K562 (cell line): ENCODE measurements around the gene AP4S1. TPM values are rescaled to one million over a fixed set of nuclear protein-coding genes. Genes with fewer than 3 reads are reported as not detected.

Experiments
- BACH1 ChIP-seq: fragments of 200-800 bp; sonication (Bioruptor generic); IDR thresholded peaks from 2 replicates; pipeline ENCODE4 v1.6.1; 2016; ENCODE audit warnings: missing genetic modification characterization, missing compliant biosample characterization
- CCAR2 ChIP-seq: fragments of 200-400 bp; formaldehyde crosslinking; IDR thresholded peaks from 2 replicates; pipeline ENCODE4 v1.6.1; 2017; ENCODE audit warnings: mild to moderate bottlenecking, low read depth, low read length
- CREB1 ChIP-seq, 2 experiments: sonication (generic) in 1 of 2; formaldehyde crosslinking in 1 of 2; IDR thresholded peaks; 2 replicates each; pipeline versions ENCODE4 v1.6.1 to v1.8.0; 2012 to 2022; ENCODE audit warnings: inconsistent platforms in 1 of 2, mild to moderate bottlenecking in 1 of 2, missing genetic modification reagents in 1 of 2, moderate library complexity in 1 of 2
- CTCFL ChIP-seq: IDR thresholded peaks from 2 replicates; pipeline ENCODE4 v1.6.1; 2011; ENCODE audit warnings: borderline replicate concordance, low read depth, mild to moderate bottlenecking, moderate library complexity, low read length; ENCODE audit not compliant: insufficient read depth, poor library complexity, severe bottlenecking
- DACH1 ChIP-seq: fragments of 450-650 bp; IDR thresholded peaks from 2 replicates; pipeline ENCODE4 v1.6.1; 2018; ENCODE audit not compliant: partially characterized antibody
- EP400 ChIP-seq: fragments of 450-650 bp; IDR thresholded peaks from 2 replicates; pipeline ENCODE4 v1.6.1; 2017; ENCODE audit warnings: antibody characterized with exemption, mild to moderate bottlenecking, moderate library complexity
- ETV5 ChIP-seq: sonication (generic); formaldehyde crosslinking; IDR thresholded peaks from 2 replicates; pipeline ENCODE4 v1.4.0; 2020; ENCODE audit warnings: low read depth, mild to moderate bottlenecking, missing genetic modification reagents
- HDAC1 ChIP-seq, 2 experiments: fragments of 450-650 bp; IDR thresholded peaks; 2 replicates each; pipeline ENCODE4 v1.6.1; 2016 to 2017; ENCODE audit warnings: inconsistent platforms in 1 of 2, mild to moderate bottlenecking in 1 of 2, moderate library complexity in 1 of 2
- KLF6 ChIP-seq: fragments of 250-450 bp; sonication (Bioruptor Pico); IDR thresholded peaks from 2 replicates; pipeline ENCODE4 v1.4.0; 2020; ENCODE audit warnings: mild to moderate bottlenecking, moderate library complexity, borderline replicate concordance
- L3MBTL2 ChIP-seq: fragments of 450-650 bp; IDR thresholded peaks from 2 replicates; pipeline ENCODE4 v1.6.1; 2016; ENCODE audit warnings: mild to moderate bottlenecking, moderate library complexity
- MXD1 ChIP-seq: fragments of 250-450 bp; sonication (Bioruptor Pico); IDR thresholded peaks from 2 replicates; pipeline ENCODE4 v1.8.0; 2021; ENCODE audit warnings: borderline replicate concordance, mild to moderate bottlenecking, moderate library complexity; ENCODE audit not compliant: poor library complexity, severe bottlenecking
- NFIX ChIP-seq: fragments of 250-450 bp; sonication (Bioruptor Pico); IDR thresholded peaks from 2 replicates; pipeline ENCODE4 v1.4.0; 2020; ENCODE audit warnings: low read depth, mild to moderate bottlenecking, moderate library complexity
- NR2C1 ChIP-seq, 2 experiments: fragments of 450-650 bp; IDR thresholded peaks; 2 replicates each; pipeline ENCODE4 v1.6.1; 2017; ENCODE audit warnings: mild to moderate bottlenecking in 2 of 2, antibody characterized with exemption in 1 of 2, inconsistent platforms in 1 of 2, missing compliant biosample characterization in 1 of 2, missing genetic modification characterization in 1 of 2
- PHB2 ChIP-seq: fragments of 450-650 bp; IDR thresholded peaks from 2 replicates; pipeline ENCODE4 v1.6.1; 2017; ENCODE audit warnings: low read depth
- POU5F1 ChIP-seq: fragments of 150-350 bp; IDR thresholded peaks from 2 replicates; pipeline ENCODE4 v1.6.1; 2014; ENCODE audit warnings: borderline replicate concordance, low read length, low read depth, mild to moderate bottlenecking; ENCODE audit not compliant: partially characterized antibody
- RFX1 ChIP-seq: fragments of 450-650 bp; IDR thresholded peaks from 2 replicates; pipeline ENCODE4 v1.6.1; 2016; ENCODE audit warnings: mild to moderate bottlenecking, moderate library complexity
- SMARCE1 ChIP-seq: fragments of 450-650 bp; IDR thresholded peaks from 2 replicates; pipeline ENCODE4 v1.7.1; 2016; ENCODE audit warnings: mild to moderate bottlenecking
- TRIM24 ChIP-seq, 2 experiments: fragments of 450-650 bp; IDR thresholded peaks; 2 replicates each; pipeline ENCODE4 v1.6.1; 2016
- VEZF1 ChIP-seq: fragments of 200-800 bp; sonication (Bioruptor generic); IDR thresholded peaks from 2 replicates; pipeline ENCODE4 v1.6.1; 2017; ENCODE audit warnings: missing genetic modification characterization, missing compliant biosample characterization
- ZNF175 ChIP-seq: fragments of 200-800 bp; sonication (Bioruptor generic); IDR thresholded peaks from 2 replicates; pipeline ENCODE4 v1.6.1; 2016; ENCODE audit warnings: low read depth, mild to moderate bottlenecking, missing genetic modification characterization, missing compliant biosample characterization
- ZNF740 ChIP-seq, 3 experiments: fragments of 200-800 bp in 1 of 3; sonication (Bioruptor generic) in 1 of 3; sonication (generic) in 1 of 3; formaldehyde crosslinking in 1 of 3; IDR thresholded peaks; 2 replicates each; pipeline versions ENCODE4 v1.6.1 to v1.8.0; 2016 to 2022; ENCODE audit warnings: mild to moderate bottlenecking in 2 of 3, missing compliant biosample characterization in 2 of 3, missing genetic modification characterization in 2 of 3, missing genetic modification reagents in 1 of 3
- polyA plus RNA-seq, 8 experiments: library from polyadenylated mRNA; depleted of rRNA in 4 of 8; stranded (reverse) in 5 of 8; unstranded in 3 of 8; fragments of >200 nt; fragmentation: Nextera tagmentation in 2 of 8; fragmentation: Illumina TruSeq in 1 of 8; extraction: Ambion mirVana in 2 of 8; extraction: Trizol in 1 of 8; gene quantifications; 2 replicates each; pipeline versions ENCODE4 v1.2.1 to v1.2.3, GENCODE V29; 2011 to 2014; ENCODE audit warnings: inconsistent platforms in 1 of 8, missing spikeins in 1 of 8
- total RNA-seq, 7 experiments: library from RNA; depleted of rRNA in 6 of 7; stranded (reverse); fragments of >200 nt in 6 of 7; fragmentation: Illumina TruSeq in 2 of 7; extraction: Trizol in 2 of 7; gene quantifications; 2 replicates each; pipeline versions ENCODE4 v1.2.1 to v1.2.3, GENCODE V29; 2011 to 2021; ENCODE audit warnings: low replicate concordance in 1 of 7

The AP4S1 gene
- total and polyA plus RNA-seq, 9 of the 15 experiments (the other 6 are each of a cell fraction or from before 2014, with no cell fraction given) = 3.7 to 7.8 (median 5.9) TPM

GRCh38 chr14:31059152-31059924, 33.9 kb downstream of the AP4S1 start (continued):
- peak; percentile 75 for TF ChIP-seq CREB1 (IDR thresholded peaks at IDR 0.05)
- no peak for TF ChIP-seq CREB1 (CRISPR knock-in tag; IDR thresholded peaks at IDR 0.05)
- peak; percentile 99 for TF ChIP-seq SMARCE1
- TF ChIP-seq NR2C1 (IDR thresholded peaks at IDR 0.05) = no peak
- TF ChIP-seq NR2C1 (tag; IDR thresholded peaks at IDR 0.05) = peak; percentile 81
- TF ChIP-seq CCAR2 = 0 out of 2 replicates have a peak, but pooled peaks have one; percentile 33
- peak; percentile 78 for TF ChIP-seq EP400
- TF ChIP-seq L3MBTL2 = peak; percentile 52
- peak in 1 of 2 experiments; percentile 86; a peak in 2 of 4 replicates for TF ChIP-seq HDAC1 (IDR thresholded peaks at IDR 0.05)
- TF ChIP-seq ZNF175 (CRISPR knock-in tag) = peak; percentile 97
- TF ChIP-seq VEZF1 (CRISPR knock-in tag) = peak; percentile 82
- no peak for TF ChIP-seq ZNF740 (CRISPR knock-in tag; IDR thresholded peaks at IDR 0.05)
- TF ChIP-seq ZNF740 (tag; IDR thresholded peaks at IDR 0.05) = 0 out of 4 replicates have a peak, but pooled peaks of 1 of the 2 experiments have one; percentile 52
- peak; percentile 99 to 100 for TF ChIP-seq TRIM24 (IDR thresholded peaks at IDR 0.05)
- no peak for TF ChIP-seq CTCFL
- no peak for TF ChIP-seq MXD1 (CRISPR knock-in tag)
- peak; percentile 99 for TF ChIP-seq DACH1
- TF ChIP-seq POU5F1 = no peak
- TF ChIP-seq PHB2 = peak; percentile 97
- 0 out of 2 replicates have a peak, but pooled peaks have one; percentile 44 for TF ChIP-seq ETV5 (CRISPR knock-in tag)
- peak; percentile 69 for TF ChIP-seq BACH1 (tag)
- TF ChIP-seq NFIX = no peak
- peak; percentile 80; the same call in 1 of the 2 replicates for TF ChIP-seq KLF6 (CRISPR knock-in tag)
- TF ChIP-seq RFX1 = no peak
